SW 1271 (cell line): Measurements from ENCODE around the gene TARP.
"Not testable (repeated sequence)": the region's sequence is repeated elsewhere in the genome, so short reads cannot be mapped to it uniquely, and the experiment has no call there.

ENCODE experiments used
- DNase-seq, 2 experiments: peaks; one replicate each; lab custom pipeline; 2025; lab: John Stamatoyannopoulos, UW

Gene TARP

GRCh38 chr7:38262026-38262425 lies 11.4 kb downstream of the TARP start:
- not testable (repeated sequence) for DNase-seq

DNA sequence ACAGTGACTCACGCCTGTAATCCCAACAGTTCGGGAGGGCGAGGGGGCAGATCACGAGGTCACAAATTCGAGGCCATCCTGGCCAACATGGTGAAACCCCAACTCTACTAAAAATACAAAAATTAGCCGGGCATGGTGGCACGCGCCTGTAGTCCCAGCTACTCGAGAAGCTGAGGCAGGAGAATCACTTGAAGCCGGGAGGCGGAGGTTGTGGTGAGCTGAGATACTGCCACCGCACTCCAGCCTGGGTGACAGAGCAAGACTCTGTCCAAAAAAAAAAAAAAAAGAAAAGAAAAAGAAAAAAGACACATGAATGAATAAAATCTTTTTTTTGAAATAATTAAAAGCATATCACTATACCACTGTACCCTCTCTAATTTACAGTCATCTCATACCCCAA lies 11.8 kb downstream of the TARP start:
- not testable (repeated sequence) for DNase-seq

DNA sequence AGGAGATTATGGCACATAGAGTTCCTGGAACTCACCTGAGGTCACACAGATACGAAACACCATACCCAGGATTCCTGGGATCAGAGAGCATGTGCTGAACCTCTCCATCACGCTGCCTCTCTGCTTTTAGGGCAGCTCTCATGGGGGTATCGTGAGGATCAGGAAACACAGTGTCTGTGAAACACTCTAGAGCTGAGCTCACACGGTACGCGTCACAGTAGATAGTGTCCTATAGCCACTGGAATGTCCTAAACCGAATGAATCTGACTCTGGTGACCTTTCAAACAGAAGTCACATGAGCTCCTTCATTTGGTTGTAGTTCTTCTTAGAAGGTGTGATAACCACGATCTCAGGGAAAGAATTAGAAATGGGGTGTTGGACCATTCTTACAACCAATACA lies 14.3 kb downstream of the TARP start:
- not testable (repeated sequence) for DNase-seq

DNA sequence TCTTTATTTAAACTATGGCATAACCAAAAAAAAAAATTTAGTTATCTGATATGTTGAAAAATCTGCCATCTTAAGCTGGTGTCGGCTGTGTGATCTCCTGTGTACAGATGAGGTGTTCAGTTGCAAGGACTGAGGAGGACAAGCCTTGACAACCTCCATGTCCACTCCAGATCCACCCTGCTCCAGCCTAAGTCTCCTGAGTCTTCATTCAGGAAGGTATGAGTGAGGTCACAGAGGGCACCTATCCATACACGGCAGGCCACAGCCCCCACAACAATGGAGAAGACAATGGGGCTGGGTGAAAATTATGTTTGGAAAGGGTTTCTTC lies 16.1 kb downstream of the TARP start:
- no peak for DNase-seq

DNA sequence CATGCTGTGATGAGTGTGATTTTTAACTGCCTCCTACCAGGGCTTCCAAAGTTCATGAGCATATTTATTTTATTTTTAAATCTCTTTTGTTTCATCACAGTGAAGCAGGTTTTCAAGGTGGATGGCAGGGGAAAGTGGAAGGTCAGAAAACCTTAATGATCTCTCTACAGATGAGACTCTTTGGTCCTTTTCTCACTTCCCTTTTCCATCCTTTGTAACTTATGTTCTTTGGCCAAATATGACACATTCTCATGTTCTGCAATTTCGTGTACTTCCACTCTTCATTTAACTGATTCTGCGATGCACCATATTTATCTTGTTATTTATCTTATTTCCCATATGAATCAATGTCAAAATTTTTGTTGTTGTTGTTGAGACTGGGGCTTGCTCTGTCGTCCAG lies 23.6 kb downstream of the TARP start:
- DNase-seq, result not testable (repeated sequence)

- no peak for DNase-seq
Measured at GRCh38 chr7:38248069-38248567, 25.3 kb downstream of the TARP start.

GRCh38 chr7:38245409-38245977 lies 27.9 kb downstream of the TARP start:
- DNase-seq, result no peak

- no peak for DNase-seq
Measured at GRCh38 chr7:38244516-38244915, 28.9 kb downstream of the TARP start.

DNA sequence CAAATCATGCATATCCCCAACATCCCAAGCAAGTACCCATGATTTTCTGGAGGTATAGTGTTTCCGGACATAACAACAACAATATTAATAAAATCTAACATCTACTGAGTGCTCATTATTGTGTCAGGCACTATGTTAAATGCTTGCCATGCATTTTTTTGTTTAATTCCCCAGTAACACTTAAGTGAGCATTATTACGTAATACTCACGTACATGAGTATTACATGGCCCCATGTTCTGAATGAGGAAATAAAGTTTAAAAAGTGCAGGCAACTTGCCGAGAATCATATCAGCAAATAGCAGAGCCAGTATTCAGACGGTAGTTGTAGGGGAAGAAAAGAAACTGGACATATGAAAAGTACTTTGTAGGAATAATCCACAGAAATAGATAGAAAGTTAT lies 30.1 kb downstream of the TARP start:
- not testable (repeated sequence) for DNase-seq

DNA sequence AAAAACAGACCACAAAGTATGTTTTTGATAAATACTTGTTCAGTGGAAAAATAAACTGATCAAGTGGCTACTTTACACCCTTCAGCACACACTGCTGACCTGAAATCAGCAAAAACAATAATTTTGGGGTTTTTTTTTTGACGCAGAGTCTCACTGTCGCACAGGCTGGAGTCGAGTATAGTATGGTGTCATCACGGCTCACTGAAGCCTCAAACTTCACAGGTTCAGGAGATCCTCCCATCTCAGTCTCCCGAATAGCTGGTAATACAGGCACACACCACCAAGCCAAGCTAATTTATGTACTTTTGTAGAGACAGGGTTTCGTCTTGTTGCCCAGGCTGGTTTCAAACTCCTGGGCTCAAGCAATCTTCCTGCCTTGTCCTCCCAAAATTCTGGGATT lies 30.6 kb downstream of the TARP start:
- DNase-seq, result no peak

DNA sequence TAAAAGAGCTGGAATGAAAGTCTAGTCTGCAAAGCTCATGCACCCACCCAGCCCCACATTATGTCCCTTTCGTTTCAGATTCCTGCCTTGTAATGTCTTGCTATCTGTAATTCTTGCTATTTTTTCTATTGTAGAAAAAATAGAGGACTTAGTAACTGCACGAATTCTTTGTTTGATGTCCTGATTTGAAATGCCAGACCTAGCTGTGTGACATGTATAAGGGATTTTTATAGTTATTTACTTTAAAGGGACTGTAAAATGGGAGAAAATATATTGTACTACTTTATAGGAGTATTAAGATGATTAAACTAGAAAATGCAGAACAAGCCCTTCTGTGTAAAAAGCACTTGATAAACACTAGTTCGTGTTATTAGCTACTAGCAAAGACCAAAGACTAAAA lies 32.4 kb downstream of the TARP start:
- no peak for DNase-seq

GRCh38 chr7:38239129-38239528 lies 34.3 kb downstream of the TARP start:
- DNase-seq, result not testable (repeated sequence)

- DNase-seq, result no peak
Measured at GRCh38 chr7:38235606-38236005, 37.8 kb downstream of the TARP start.

DNA sequence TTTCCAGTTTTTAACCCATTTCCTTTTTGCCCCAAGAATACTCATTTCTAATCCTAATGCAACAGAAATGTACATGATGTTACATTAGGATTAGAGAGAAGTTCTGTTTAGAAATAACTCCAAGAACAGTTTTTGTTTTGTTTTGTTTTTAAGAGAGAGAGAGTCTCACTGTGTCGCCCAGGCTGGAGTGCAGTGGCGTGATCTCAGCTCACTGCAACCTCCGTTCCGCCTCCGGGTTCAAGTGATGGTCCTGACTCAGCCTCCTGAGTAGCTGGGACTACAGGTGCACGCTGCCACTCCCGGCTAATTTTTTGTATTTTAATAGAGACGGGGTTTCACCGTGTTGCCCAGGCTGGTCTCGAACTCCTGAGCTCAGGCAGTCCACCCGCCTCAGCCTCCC lies 38.7 kb downstream of the TARP start:
- DNase-seq, result not testable (repeated sequence)

DNA sequence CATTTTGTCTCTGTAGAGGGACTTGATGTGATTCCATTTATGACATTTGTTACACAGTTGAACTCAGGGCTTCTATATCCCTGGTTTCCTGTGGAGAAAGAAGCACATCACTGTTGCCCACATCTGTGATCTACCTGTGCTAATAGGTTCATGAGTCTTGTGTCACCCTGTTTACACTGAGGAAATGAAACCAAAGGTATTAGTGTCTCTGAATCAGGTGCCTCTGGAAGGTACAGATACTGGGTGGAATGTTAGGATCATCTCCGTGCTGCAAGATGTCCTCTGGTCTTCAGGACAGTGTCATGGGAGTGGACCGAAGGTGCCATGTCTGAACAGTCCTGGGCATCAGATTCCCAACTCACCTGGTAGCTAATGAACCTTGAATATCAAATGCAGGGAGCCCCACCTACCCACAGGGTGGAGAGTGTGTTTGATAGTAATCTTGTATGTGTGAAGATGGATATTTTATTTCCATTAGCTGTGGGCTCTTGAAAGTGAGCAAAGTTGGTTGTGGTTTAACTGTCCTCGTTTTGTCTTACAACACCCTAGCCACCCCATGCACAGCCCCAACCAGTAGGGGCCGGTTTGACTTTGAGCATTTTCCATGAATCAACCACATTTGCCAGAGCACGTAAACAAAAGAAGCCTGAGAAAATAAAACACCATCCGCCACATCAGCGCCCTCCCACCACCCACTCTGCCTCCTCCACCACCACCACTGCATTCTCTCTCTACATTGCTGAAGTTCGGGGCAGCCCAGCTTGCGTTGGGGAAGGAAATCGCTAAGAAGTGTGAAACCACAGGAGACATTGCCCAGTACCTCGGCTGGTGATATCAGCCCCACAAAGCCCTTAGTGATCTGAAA lies 40.7 kb downstream of the TARP start:
- no peak for DNase-seq

GRCh38 chr7:38229884-38230642 lies 43.4 kb downstream of the TARP start:
- no peak for DNase-seq

GRCh38 chr7:38229386-38229785 lies 44.0 kb downstream of the TARP start:
- DNase-seq, result no peak

DNA sequence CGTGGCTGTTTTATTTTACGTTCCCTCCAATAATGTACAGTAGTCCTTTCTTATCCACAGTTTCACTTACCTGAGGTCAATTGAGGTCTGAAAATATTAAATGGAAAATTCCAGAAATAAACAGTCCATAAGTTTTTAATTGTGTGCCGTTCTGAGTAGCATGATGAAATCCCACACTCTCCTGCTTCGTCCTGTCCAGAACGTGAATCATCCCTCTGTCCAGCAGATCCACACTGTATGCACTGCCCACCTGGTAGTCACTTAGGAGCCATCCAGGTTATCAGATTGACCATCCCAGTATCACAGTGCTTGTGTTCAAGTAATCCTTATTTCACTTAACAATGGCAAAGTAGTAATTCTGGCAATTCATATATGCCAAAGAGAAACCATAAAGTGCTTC lies 49.0 kb downstream of the TARP start:
- DNase-seq, result no peak

- no peak for DNase-seq
Measured at GRCh38 chr7:38223306-38223705, 50.1 kb downstream of the TARP start.

DNA sequence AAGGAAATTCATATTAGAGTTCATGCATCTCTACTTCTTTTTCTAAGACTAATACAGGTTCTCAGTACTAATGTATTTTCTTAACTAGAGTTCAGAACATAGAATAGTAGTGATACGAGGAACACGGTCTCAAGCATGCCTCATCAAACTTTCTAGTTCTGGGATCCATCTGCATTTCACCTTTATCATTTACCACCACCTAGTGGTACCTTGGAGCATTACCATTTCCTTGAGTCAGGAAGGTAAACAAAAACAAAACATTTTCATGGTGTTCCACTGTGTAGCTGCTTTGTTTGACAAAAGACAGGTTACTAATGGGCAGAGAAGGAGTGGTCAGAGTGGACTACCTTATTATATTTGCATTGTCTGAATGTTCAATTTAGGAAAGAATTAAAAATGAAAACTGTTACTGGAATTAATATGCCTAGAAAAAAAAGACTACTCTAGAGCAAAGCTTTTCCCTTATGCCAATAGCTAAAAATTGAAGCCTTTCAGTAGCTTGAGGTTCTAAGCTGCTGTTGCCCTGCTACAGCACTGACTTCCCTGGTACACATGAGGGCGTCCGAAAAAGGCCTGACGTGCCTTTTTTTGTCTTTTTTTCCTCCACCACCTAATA lies 50.8 kb downstream of the TARP start:
- peak; percentile 3 to 43 for DNase-seq

DNA sequence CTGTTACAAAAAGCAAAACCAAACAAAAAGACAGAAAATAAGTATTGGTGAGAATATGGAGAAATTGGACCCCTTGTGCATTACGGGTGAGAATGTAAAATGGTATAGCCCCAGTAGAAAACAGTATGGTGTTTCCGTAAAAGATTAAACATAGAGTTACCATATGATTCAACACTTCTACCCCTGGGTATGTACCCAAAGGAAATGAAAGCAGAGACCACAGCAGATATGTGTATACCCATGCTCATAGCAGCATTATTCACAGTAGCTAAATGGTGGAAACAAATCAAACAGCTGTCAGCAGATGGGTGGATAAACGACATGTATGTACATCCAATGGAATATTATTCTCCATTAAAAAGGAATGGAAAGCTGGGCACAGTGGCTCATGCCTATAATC lies 53.0 kb downstream of the TARP start:
- no peak for DNase-seq

- no peak for DNase-seq
Measured at GRCh38 chr7:38217672-38218071, 55.8 kb downstream of the TARP start.
